ENCODE results near the gene PRKD1. TPM values are rescaled to one million over a fixed set of nuclear protein-coding genes. Genes with fewer than 3 reads are reported as not detected.

Gene PRKD1
- total RNA-seq, 1 experiment from 2014 or later = 1.2 TPM

- H3K27ac ChIP-seq (ENCODE audit: low read length) = no peak overlapping the region
- no peaks in the 10 kb centered on the region for H3K4me1 ChIP-seq (ENCODE audit: insufficient read depth, low read length)
- POLR2A ChIA-PET (ENCODE audit: unreplicated experiment) = no interaction called here
- H3K4me3 ChIP-seq (ENCODE audit: low read length) = no peak overlapping the region
- CTCF ChIA-PET = interaction anchor here (0.6 kb wide), 1 partner anchor 513 kb away, joined by 4 read pairs; no protein-coding TSS in a partner anchor
- intact Hi-C loops (cut with micrococcal nuclease) = no loop called here
- no peaks in the 10 kb centered on the region for H3F3A ChIP-seq (ENCODE audit: low read length, unreplicated experiment)
- H4K20me1 ChIP-seq (ENCODE audit: low read length) = no peaks in the 10 kb centered on the region
- TF ChIP-seq EZH2 (IDR thresholded peaks at IDR 0.05; ENCODE audit: low read length, unreplicated experiment) (no peak), EZH2phosphoT487 (IDR thresholded peaks at IDR 0.05; ENCODE audit: borderline replicate concordance, low read length) (no peak), CTCF (conservative IDR thresholded peaks at IDR 0.05; ENCODE audit: low read depth, low read length) (no peak)
- H3K9ac ChIP-seq (ENCODE audit: low read length) = no peak overlapping the region
- no peaks in the 10 kb centered on the region for H3K9me2 ChIP-seq (replicated peaks; ENCODE audit: low read length)
- no peaks in the 10 kb centered on the region for H3K27me3 ChIP-seq (ENCODE audit: low read length)
- H3K36me3 ChIP-seq (ENCODE audit: low read depth, low read length) = no peaks in the 10 kb centered on the region
- no peak for ATAC-seq
- H3K9me3 ChIP-seq (ENCODE audit: low read length) = no peaks in the 10 kb centered on the region
- no peaks in the 10 kb centered on the region for H3K79me2 ChIP-seq (ENCODE audit: low read length)
- H3K4me2 ChIP-seq (ENCODE audit: low read length) = no peak overlapping the region
- DNase-seq = no peak
- H2AFZ ChIP-seq (ENCODE audit: low read length) = no peak overlapping the region
- no TSS peak for BruUV-seq (replicated peaks)
Observed at GRCh38 chr14:29757711-29758233, 169.9 kb downstream of the PRKD1 start.

- H3K27me3 ChIP-seq (ENCODE audit: low read length) = no peaks in the 10 kb centered on the region
- no peak overlapping the region for H3K4me3 ChIP-seq (ENCODE audit: low read length)
- no TSS peak for BruUV-seq (replicated peaks)
- no peaks in the 10 kb centered on the region for H3K9me3 ChIP-seq (ENCODE audit: low read length)
- no peaks in the 10 kb centered on the region for H3K79me2 ChIP-seq (ENCODE audit: low read length)
- no peaks in the 10 kb centered on the region for H3F3A ChIP-seq (ENCODE audit: low read length, unreplicated experiment)
- no peak overlapping the region for H2AFZ ChIP-seq (ENCODE audit: low read length)
- no peaks in the 10 kb centered on the region for H3K36me3 ChIP-seq (ENCODE audit: low read depth, low read length)
- H3K4me1 ChIP-seq (ENCODE audit: insufficient read depth, low read length) = no peaks in the 10 kb centered on the region
- H3K27ac ChIP-seq (ENCODE audit: low read length) = no peak overlapping the region
- intact Hi-C loops (cut with micrococcal nuclease) = no loop called here
- no peaks in the 10 kb centered on the region for H4K20me1 ChIP-seq (ENCODE audit: low read length)
- ChIA-PET CTCF (no interaction called here), POLR2A (ENCODE audit: unreplicated experiment) (no interaction called here)
- no peak for DNase-seq
- no peak overlapping the region for H3K4me2 ChIP-seq (ENCODE audit: low read length)
- ATAC-seq = no peak
- TF ChIP-seq CTCF (conservative IDR thresholded peaks at IDR 0.05; ENCODE audit: low read depth, low read length) (no peak), EZH2 (IDR thresholded peaks at IDR 0.05; ENCODE audit: low read length, unreplicated experiment) (no peak), EZH2phosphoT487 (IDR thresholded peaks at IDR 0.05; ENCODE audit: borderline replicate concordance, low read length) (no peak)
- H3K9me2 ChIP-seq (replicated peaks; ENCODE audit: low read length) = no peaks in the 10 kb centered on the region
- H3K9ac ChIP-seq (ENCODE audit: low read length) = no peak overlapping the region
Observed at GRCh38 chr14:29757188-29757680, 170.4 kb downstream of the PRKD1 start.

- no peak overlapping the region for H2AFZ ChIP-seq (ENCODE audit: low read length)
Observed at GRCh38 chr14:29756019-29756385, 171.6 kb downstream of the PRKD1 start.

More at GRCh38 chr14:29756019-29756385, 171.6 kb downstream of the PRKD1 start:
- no peak for ATAC-seq
- Histone ChIP-seq H3K4me2 (ENCODE audit: low read length) (no peak overlapping the region), H4K20me1 (ENCODE audit: low read length) (no peaks in the 10 kb centered on the region), H3K4me3 (ENCODE audit: low read length) (no peak overlapping the region), H3K9me2 (replicated peaks; ENCODE audit: low read length) (no peaks in the 10 kb centered on the region), H3K9me3 (ENCODE audit: low read length) (no peaks in the 10 kb centered on the region), H3K4me1 (ENCODE audit: insufficient read depth, low read length) (no peaks in the 10 kb centered on the region), H3K27ac (ENCODE audit: low read length) (no peak overlapping the region), H3K9ac (ENCODE audit: low read length) (no peak overlapping the region), H3K79me2 (ENCODE audit: low read length) (no peaks in the 10 kb centered on the region), H3K36me3 (ENCODE audit: low read depth, low read length) (no peaks in the 10 kb centered on the region), H3F3A (ENCODE audit: low read length, unreplicated experiment) (no peaks in the 10 kb centered on the region), H3K27me3 (ENCODE audit: low read length) (no peaks in the 10 kb centered on the region)
- ChIA-PET CTCF (no interaction called here), POLR2A (ENCODE audit: unreplicated experiment) (no interaction called here)
- intact Hi-C loops (cut with micrococcal nuclease) = no loop called here
- no peak for TF ChIP-seq CTCF (conservative IDR thresholded peaks at IDR 0.05; ENCODE audit: low read depth, low read length)
- TF ChIP-seq EZH2 (IDR thresholded peaks at IDR 0.05; ENCODE audit: low read length, unreplicated experiment) = no peak
- TF ChIP-seq EZH2phosphoT487 (IDR thresholded peaks at IDR 0.05; ENCODE audit: borderline replicate concordance, low read length) = no peak
- DNase-seq = no peak
- BruUV-seq (replicated peaks) = no TSS peak
